RWPE2 (cell line): ENCODE results near the gene TRAF3IP3.

ENCODE experiments used
- ATAC-seq: fragments of 200-7000 bp; cut with Tn5 transposase; 3 replicates; pipeline ENCODE4 v1.9.1; 2021; ENCODE audit warnings: low read depth
- DNase-seq: peaks from one replicate; pipeline ENCODE4 v3.0.0-alpha.2; 2020; ENCODE audit warnings: low spot score
- H3K27ac ChIP-seq: fragments of 450-650 bp; 2 replicates; pipeline ENCODE4 v1.5.1; 2017; ENCODE audit warnings: mild to moderate bottlenecking; ENCODE audit not compliant: poor library complexity, severe bottlenecking
- H3K27me3 ChIP-seq: fragments of 250-450 bp; sonication (Bioruptor Pico); 2 replicates; pipeline ENCODE4 v1.5.1; 2021; ENCODE audit warnings: mild to moderate bottlenecking, moderate library complexity; ENCODE audit not compliant: insufficient read depth, poor library complexity, severe bottlenecking
- H3K36me3 ChIP-seq: fragments of 250-450 bp; sonication (Bioruptor Pico); 2 replicates; pipeline ENCODE4 v1.5.1; 2020; ENCODE audit warnings: low read depth, mild to moderate bottlenecking, moderate library complexity
- H3K4me1 ChIP-seq: fragments of 250-450 bp; sonication (Bioruptor Pico); 2 replicates; pipeline ENCODE4 v1.5.1; 2021; ENCODE audit warnings: mild to moderate bottlenecking, moderate library complexity; ENCODE audit not compliant: insufficient read depth, poor library complexity, severe bottlenecking
- H3K4me3 ChIP-seq: fragments of 250-450 bp; sonication (Bioruptor Pico); 2 replicates; pipeline ENCODE4 v1.5.1; 2021; ENCODE audit warnings: mild to moderate bottlenecking, moderate library complexity; ENCODE audit not compliant: severe bottlenecking
- H3K9me3 ChIP-seq: fragments of 250-450 bp; sonication (Bioruptor Pico); 2 replicates; pipeline ENCODE4 v1.5.1; 2021; ENCODE audit warnings: mild to moderate bottlenecking, moderate library complexity; ENCODE audit not compliant: severe bottlenecking
- CTCF ChIP-seq: fragments of 450-650 bp; IDR thresholded peaks from one replicate; pipeline ENCODE4 v1.5.1; 2017; ENCODE audit warnings: mild to moderate bottlenecking, moderate library complexity; ENCODE audit not compliant: poor library complexity, severe bottlenecking

TRAF3IP3 gene

GRCh38 chr1:209741889-209742288 is 14.0 kb upstream of the TRAF3IP3 start:
- H3K9me3 ChIP-seq: no peaks in the 10 kb centered on the region
- no peak for DNase-seq
- no peak overlapping the region for H3K27ac ChIP-seq
- ATAC-seq: no peak
- H3K36me3 ChIP-seq: no peaks in the 10 kb centered on the region
- no peak for TF ChIP-seq CTCF
- no peaks in the 10 kb centered on the region for H3K4me1 ChIP-seq
- H3K4me3 ChIP-seq: no peak overlapping the region
- no peaks in the 10 kb centered on the region for H3K27me3 ChIP-seq

GRCh38 chr1:209742409-209743144 is 13.3 kb upstream of the TRAF3IP3 start:
- H3K4me1 ChIP-seq: no peaks in the 10 kb centered on the region
- DNase-seq (no peak), ATAC-seq (no peak)
- no peak for TF ChIP-seq CTCF
- no peak overlapping the region for H3K27ac ChIP-seq
- H3K4me3 ChIP-seq: no peak overlapping the region
- H3K27me3 ChIP-seq: no peaks in the 10 kb centered on the region
- H3K36me3 ChIP-seq: no peaks in the 10 kb centered on the region
- H3K9me3 ChIP-seq: no peaks in the 10 kb centered on the region

GRCh38 chr1:209743145-209743482 is 12.7 kb upstream of the TRAF3IP3 start:
- peaks cover under 1% of the 10 kb centered on the region for H3K4me1 ChIP-seq
- no peak for DNase-seq
- no peaks in the 10 kb centered on the region for H3K9me3 ChIP-seq
- no peaks in the 10 kb centered on the region for H3K36me3 ChIP-seq
- H3K4me3 ChIP-seq: no peak overlapping the region
- no peak for ATAC-seq
- no peak for TF ChIP-seq CTCF
- H3K27me3 ChIP-seq: no peaks in the 10 kb centered on the region
- H3K27ac ChIP-seq: no peak overlapping the region

- Histone ChIP-seq H3K4me3 (no peak overlapping the region), H3K27me3 (no peaks in the 10 kb centered on the region), H3K4me1 (peaks cover 3% of the 10 kb centered on the region), H3K36me3 (no peaks in the 10 kb centered on the region), H3K27ac (no peak overlapping the region), H3K9me3 (no peaks in the 10 kb centered on the region)
- TF ChIP-seq CTCF: no peak
- DNase-seq (no peak), ATAC-seq (no peak)
These were observed 9.2 kb upstream of the TRAF3IP3 start for GRCh38 chr1:209746451-209747165.
